GM13977 (cell line): ENCODE data around the gene KCNF1.

Experiments used
- DNase-seq: peaks from one replicate; pipeline ENCODE4 v3.0.0; 2012; ENCODE audit warnings: low spot score
- in situ Hi-C: fragments of 300-500 bp; cut with MboI; formaldehyde crosslinking; loops from one replicate; pipeline ENCODE4 v1.12.0; 2022; ENCODE audit warnings: low sequenced_read_pairs, low pct_unique_long_range_greater_than_20kb, mixed read lengths, inconsistent platforms; ENCODE audit not compliant: unreplicated experiment
- TF ChIP-seq, protein P1 (sequence below): IDR thresholded peaks from 2 replicates; pipeline ENCODE4 v1.5.1; 2012; ENCODE audit warnings: mild to moderate bottlenecking, control low read depth; ENCODE audit not compliant: insufficient read depth; ENCODE audit errors: extremely low read depth, missing control alignments

KCNF1 gene

GRCh38 chr2:10892316-10892715, 19.4 kb upstream of the KCNF1 start:
- TF ChIP-seq, protein P1, sequence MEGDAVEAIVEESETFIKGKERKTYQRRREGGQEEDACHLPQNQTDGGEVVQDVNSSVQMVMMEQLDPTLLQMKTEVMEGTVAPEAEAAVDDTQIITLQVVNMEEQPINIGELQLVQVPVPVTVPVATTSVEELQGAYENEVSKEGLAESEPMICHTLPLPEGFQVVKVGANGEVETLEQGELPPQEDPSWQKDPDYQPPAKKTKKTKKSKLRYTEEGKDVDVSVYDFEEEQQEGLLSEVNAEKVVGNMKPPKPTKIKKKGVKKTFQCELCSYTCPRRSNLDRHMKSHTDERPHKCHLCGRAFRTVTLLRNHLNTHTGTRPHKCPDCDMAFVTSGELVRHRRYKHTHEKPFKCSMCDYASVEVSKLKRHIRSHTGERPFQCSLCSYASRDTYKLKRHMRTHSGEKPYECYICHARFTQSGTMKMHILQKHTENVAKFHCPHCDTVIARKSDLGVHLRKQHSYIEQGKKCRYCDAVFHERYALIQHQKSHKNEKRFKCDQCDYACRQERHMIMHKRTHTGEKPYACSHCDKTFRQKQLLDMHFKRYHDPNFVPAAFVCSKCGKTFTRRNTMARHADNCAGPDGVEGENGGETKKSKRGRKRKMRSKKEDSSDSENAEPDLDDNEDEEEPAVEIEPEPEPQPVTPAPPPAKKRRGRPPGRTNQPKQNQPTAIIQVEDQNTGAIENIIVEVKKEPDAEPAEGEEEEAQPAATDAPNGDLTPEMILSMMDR = no peak
- DNase-seq = no peak
- in situ Hi-C loops = no loop called here

GRCh38 chr2:10892796-10893350, 18.9 kb upstream of the KCNF1 start:
- TF ChIP-seq, protein P1 = no peak
- in situ Hi-C loops = no loop called here
- DNase-seq = no peak

- no peak for DNase-seq
- in situ Hi-C loops = no loop called here
- TF ChIP-seq, protein P1 = no peak
Measured at GRCh38 chr2:10894264-10894935, 17.3 kb upstream of the KCNF1 start.

GRCh38 chr2:10895231-10895630, 16.5 kb upstream of the KCNF1 start:
- TF ChIP-seq, protein P1 = no peak
- no peak for DNase-seq
- in situ Hi-C loops = no loop called here

DNA sequence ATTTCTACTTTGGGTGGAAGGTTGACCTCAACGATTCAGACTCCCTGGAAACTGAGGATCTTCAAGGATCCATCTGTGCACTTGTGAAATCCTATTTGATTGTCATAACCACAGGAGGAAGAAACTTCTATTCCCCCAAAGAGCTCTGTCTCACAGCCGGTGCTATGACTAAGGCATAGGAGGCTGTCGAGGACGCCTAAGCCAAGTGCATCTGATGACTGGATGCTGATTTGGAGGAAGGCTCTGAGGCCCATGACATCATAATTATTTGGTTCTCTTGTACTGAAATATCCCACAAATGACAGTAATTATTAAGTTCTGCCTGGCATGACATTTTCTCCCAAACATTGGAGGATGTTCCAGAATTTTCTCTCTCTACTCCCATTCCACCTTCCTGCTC, 13.8 kb upstream of the KCNF1 start:
- TF ChIP-seq, protein P1 = no peak
- DNase-seq = no peak
- in situ Hi-C loops = no loop called here

DNA sequence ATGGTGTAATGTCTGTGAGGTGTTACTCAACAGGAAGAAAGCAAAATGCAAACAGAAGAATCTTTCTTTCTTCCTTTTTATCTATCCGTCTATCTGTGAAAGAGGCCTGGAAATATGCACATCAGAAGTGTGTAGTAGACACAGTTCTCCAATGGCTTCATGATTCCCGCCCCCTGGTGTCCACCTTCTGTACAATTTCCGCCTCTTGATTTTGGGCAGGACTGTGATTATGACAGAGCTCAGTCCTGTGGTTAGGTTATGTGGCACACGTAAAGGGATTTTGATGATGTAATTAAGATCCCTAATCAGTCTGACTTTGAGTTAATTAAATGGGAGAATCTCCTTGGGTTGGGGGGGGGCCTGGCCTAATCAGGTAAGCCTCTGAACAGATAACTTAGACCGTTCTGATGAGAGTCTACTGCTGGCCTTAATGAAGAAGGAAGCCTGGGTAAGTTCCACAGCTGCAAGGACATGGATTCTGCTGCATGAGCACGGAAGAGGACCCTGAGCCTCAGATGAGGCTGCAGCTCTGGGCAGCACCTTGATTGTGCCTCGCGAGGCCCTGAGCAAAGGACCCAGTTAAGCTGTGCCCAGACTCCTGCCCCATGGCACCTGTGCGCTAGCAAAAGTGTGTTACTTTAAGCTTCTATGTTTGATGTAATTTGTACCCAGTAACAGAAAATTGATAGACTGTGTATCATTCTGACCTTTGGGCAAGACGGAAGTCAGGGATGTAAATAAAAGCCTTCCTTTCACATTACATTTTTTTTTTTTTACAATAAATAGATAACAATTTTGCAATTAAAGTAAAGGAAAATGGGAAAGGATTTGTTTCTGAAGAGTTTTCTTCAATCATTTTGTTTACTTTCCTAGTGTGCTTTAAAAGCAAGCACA, 11.3 kb upstream of the KCNF1 start:
- peak; percentile 77 for DNase-seq
- in situ Hi-C loops = no loop called here
- TF ChIP-seq, protein P1 = peak; percentile 41
